ENCODE measurements around the gene SCRT2. TPM values are rescaled to one million over a fixed set of nuclear protein-coding genes. Genes with fewer than 3 reads are reported as not detected.

Gene SCRT2
- polyA plus RNA-seq, 1 donor from 2014 or later = 2.5 TPM

DNA sequence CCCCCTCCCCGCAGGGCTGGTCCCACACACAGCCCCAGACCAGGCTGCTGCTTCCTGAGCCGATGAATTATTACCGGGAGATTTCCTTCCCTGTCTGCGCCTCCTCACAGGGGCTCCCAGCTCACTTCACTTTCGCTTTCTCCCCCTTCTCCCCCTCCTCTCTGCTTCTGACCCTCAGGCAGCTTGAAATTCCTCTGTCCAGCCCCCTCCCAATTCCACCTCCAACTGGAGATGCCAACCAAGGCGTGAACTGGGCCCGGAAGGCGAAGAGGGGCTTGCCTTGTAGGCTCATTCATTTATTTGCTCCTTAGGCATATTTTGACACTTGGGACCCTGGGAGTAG, 63.8 kb downstream of the SCRT2 start:
- no peaks in the 10 kb centered on the region for H3K9me2 ChIP-seq (ENCODE audit: insufficient read depth, low read length)
- H3K27me3 ChIP-seq (ENCODE audit: insufficient read depth, low read depth, low read length) = peaks cover 49% of the 10 kb centered on the region
- H3K27ac ChIP-seq (ENCODE audit: low read length) = no peak overlapping the region
- TF ChIP-seq TAF1 (IDR thresholded peaks at IDR 0.05; ENCODE audit: low read depth) = no peak
- no peak overlapping the region for H3K4me3 ChIP-seq (ENCODE audit: low read length)
- H4K20me1 ChIP-seq (ENCODE audit: insufficient read depth) = no peaks in the 10 kb centered on the region
- H3F3A ChIP-seq (ENCODE audit: insufficient read depth, low read length, poor library complexity, severe bottlenecking) = no peaks in the 10 kb centered on the region
- H3K79me2 ChIP-seq (replicated peaks; ENCODE audit: insufficient read depth, low read length) = no peaks in the 10 kb centered on the region
- H3K9me3 ChIP-seq (ENCODE audit: low read length) = no peaks in the 10 kb centered on the region
- no peak overlapping the region for H3K4me2 ChIP-seq (ENCODE audit: low read length)
- no peak overlapping the region for H2AFZ ChIP-seq (ENCODE audit: low read depth, low read length)
- no peaks in the 10 kb centered on the region for H3K36me3 ChIP-seq (ENCODE audit: insufficient read depth, low read length)
- H3K9ac ChIP-seq (ENCODE audit: low read length) = no peak overlapping the region

Other genes with a start within 250 kb of the SCRT2 start
- gene TBC1D20, start 213.3 kb downstream of the SCRT2 start, polyA plus RNA-seq = 25.1 and 28.4 TPM in 2 replicates
- 183 and 255 TPM in 2 replicates for gene CSNK2A1, start 132.0 kb downstream of the SCRT2 start, polyA plus RNA-seq
- 0.24 TPM in 1 of 2 replicates, not detected in the other for gene TCF15, start 65.5 kb downstream of the SCRT2 start, polyA plus RNA-seq
- gene SRXN1, start 22.6 kb downstream of the SCRT2 start, polyA plus RNA-seq = 6.9 and 7.5 TPM in 2 replicates
- not detected in 2 replicates for gene SLC52A3, start 92.7 kb upstream of the SCRT2 start, polyA plus RNA-seq
- gene FAM110A, start 157.9 kb upstream of the SCRT2 start, polyA plus RNA-seq = 5.8 and 8.0 TPM in 2 replicates
- gene ANGPT4, start 240.5 kb upstream of the SCRT2 start, polyA plus RNA-seq = not detected in 2 replicates